Fibroblast of pulmonary artery (primary cell): Measurements from ENCODE around the gene SREBF1.

Source experiments
- DNase-seq: peaks from one replicate; pipeline ENCODE4 v3.0.0-alpha.2; 2010; ENCODE audit warnings: low read depth
- H3K4me3 ChIP-seq: replicated peaks from 2 replicates; pipeline ENCODE4 v1.5.1; 2011; ENCODE audit warnings: low read depth, mild to moderate bottlenecking, control low read depth, low read length, moderate library complexity
- CTCF ChIP-seq: IDR thresholded peaks from 2 replicates; pipeline ENCODE4 v1.5.1; 2011; ENCODE audit warnings: mild to moderate bottlenecking, control low read depth, low read length, inconsistent platforms; ENCODE audit errors: missing control alignments

Gene SREBF1

GRCh38 chr17:17790637-17791464 lies 45.9 kb downstream of the SREBF1 start:
- no peak overlapping the region for H3K4me3 ChIP-seq
- DNase-seq, result no peak
- TF ChIP-seq CTCF, result no peak

GRCh38 chr17:17789828-17790636 lies 46.8 kb downstream of the SREBF1 start:
- no peak for DNase-seq
- TF ChIP-seq CTCF, result no peak
- H3K4me3 ChIP-seq, result no peak overlapping the region

- no peak for TF ChIP-seq CTCF
- no peak for DNase-seq
- H3K4me3 ChIP-seq, result no peak overlapping the region
Observed at GRCh38 chr17:17789410-17789809, 47.4 kb downstream of the SREBF1 start.

- no peak for DNase-seq
- no peak overlapping the region for H3K4me3 ChIP-seq
- TF ChIP-seq CTCF, result no peak
Observed at GRCh38 chr17:17788967-17789366, 47.8 kb downstream of the SREBF1 start.

- H3K4me3 ChIP-seq, result no peak overlapping the region
- DNase-seq, result no peak
- TF ChIP-seq CTCF, result no peak
Observed at GRCh38 chr17:17787568-17787967, 49.2 kb downstream of the SREBF1 start.

- no peak for DNase-seq
- no peak overlapping the region for H3K4me3 ChIP-seq
- no peak for TF ChIP-seq CTCF
Observed at GRCh38 chr17:17786998-17787397, 49.8 kb downstream of the SREBF1 start.

- no peak overlapping the region for H3K4me3 ChIP-seq
- DNase-seq, result no peak
- TF ChIP-seq CTCF, result no peak
Observed at GRCh38 chr17:17785407-17785806, 51.4 kb downstream of the SREBF1 start.
